AG20443 (cell line): Measurements from ENCODE around the gene LYST.
A peak's percentile ranks its signal among the peaks of the same experiment; 100 is the strongest.

ENCODE experiments used
- DNase-seq: peaks from one replicate; pipeline ENCODE4 v3.0.0; 2012; ENCODE audit warnings: low spot score, mixed read lengths

The LYST gene

DNA sequence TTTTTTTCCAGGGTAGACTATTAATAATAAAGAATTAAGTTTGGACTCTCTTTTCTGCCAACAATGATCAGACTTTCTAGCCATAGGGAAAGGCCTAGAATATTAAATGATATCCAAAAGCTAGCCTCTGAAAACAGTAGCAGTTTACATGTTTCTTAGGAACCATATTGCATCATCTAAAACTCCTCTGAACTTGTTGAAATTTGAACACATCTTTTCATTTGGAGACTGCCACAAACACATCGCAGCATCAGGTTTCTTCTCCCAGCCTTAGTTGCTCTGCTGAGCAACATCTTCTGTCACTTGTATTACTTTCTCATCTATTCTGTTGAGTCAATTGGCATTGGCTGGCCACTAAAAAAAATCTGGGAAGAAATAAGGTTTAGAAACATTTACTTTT lies 153.9 kb downstream of the LYST start:
- DNase-seq, result no peak

DNA sequence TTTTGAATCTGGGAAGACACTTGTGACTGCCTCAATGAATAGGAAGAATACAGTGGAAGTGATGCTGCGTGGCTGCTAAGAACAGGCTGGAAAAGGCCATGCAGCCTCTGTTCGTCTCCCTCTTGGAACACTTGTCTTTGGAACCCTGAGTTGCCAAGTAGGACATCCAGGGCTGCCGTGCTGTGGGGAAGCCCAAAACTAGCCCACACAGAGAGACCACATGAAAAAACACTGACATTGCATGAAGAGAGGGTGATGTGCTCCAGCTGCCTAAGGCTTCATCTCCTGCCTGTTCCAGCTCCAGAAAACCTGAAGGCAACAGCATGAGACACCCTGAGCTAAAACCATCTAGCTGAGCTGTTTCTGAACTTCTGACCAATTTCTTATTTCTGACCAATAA lies 156.0 kb downstream of the LYST start:
- DNase-seq, result no peak

DNA sequence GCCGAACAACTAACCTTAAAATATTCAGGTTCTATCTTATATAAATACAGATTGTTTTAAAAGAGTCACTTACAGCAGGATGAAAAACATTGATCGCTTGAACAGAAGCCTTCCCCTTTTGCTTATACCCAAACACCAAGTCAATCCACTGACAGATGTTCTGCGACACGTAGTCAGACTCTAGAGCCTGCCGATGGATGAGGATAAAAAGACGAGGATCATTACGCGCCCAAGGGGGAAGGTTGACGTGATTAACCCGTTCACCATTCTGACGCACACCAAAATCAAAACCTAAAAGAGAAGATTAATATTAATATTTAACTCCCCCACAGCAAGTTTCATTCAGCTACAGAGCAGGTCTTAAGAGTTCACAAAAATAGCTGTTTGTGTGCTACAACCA lies 157.7 kb downstream of the LYST start:
- no peak for DNase-seq

DNA sequence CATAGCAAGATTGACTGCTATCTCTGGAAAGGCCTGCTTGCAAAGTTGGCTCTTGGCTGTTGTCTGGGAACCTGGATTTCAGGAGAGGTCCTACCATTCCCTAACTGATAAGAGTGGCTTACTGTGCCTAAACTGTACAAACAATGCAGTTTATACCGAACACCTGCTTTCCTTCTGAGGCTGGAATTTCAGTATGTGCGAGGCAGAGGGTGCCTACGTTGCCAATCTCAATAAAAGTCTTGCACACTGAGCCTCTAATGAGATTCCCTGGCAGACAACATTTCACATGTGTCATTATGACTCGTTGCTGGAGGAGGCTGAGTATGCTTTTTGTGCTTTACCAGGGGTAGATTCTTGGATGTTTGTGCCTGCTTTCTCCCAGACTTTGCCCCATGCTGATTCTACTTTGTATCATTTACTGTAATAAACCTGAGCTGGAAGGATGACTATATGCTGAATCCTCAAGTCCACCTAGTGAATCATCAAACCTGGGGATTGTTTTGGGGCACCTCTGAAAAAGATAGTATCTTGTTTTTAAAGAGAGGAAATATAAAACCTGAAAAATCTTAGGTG lies 158.2 kb downstream of the LYST start:
- DNase-seq, result peak; percentile 29

DNA sequence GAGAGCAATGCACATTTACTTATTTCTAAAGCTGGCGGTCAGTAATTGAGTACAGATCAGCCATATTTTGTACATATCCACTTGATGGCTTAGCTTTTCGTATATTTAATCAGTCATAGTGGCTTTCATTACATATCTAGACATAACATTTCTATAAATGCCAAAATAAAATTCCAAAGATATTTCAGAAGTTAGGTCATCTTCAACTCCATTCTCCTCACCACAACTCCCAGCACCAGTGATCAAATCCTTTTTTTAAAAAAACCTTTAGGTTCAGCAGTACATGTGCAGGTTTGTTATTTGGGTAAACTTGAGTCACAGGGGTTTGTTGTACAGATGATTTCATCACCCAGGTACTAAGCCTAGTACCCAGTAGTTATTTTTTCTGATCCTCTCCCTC lies 163.2 kb downstream of the LYST start:
- peak; percentile 38 for DNase-seq

DNA sequence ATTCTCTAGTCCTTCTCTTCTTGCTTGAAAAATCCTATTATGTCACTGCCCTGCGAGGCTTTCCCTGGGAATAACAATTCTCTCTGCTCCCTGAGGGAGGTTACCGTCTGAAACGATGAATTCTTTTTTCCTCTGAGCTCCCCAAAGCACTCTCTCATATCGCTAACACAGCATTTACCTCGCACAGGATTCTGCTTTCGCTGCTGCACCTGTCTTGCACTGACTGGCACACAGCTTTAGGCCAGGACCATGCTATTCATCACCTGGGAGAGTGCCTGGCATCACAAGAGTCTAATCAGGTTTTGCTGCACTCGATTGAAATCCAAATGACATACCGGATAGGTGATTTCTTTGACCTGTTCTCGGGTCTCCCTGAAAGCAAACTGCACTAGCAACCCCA lies 164.3 kb downstream of the LYST start:
- no peak for DNase-seq

DNA sequence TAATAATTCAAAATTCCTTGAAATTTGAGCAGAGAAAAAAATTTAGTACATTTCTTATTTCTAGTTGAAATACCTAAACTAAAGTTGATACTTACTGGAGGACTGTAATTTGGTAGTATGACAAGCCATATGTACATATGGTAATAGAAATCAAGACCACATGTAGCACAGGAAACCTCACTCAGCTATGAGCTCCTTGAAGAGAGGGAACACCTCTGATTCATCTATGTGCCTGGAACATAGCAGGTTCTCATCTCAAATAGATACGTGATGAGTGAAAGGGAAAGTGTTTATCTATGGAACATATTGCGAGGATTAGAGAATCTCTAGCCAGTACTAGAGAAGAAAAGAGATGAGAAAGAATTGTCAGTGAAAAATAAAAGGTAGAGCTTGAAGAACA lies 169.2 kb downstream of the LYST start:
- DNase-seq, result no peak

DNA sequence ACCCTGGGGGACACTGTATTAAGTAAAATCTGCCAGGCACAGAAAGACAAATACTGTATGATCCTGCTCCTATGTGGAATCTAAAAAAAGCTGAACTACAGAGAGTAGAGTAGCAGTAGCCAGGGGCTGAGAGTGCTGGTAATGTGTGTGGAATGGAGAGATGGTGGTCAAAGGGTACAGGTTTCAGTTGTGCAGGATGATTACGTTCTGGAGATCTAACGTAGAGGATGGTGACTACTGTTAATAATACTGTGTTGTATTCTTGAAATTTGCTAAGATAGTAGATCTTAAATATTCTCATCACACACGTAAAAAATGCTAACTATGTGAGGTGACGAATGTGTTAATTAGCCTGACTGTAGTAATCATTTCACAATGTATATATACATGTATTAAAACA lies 177.3 kb downstream of the LYST start:
- DNase-seq, result no peak

DNA sequence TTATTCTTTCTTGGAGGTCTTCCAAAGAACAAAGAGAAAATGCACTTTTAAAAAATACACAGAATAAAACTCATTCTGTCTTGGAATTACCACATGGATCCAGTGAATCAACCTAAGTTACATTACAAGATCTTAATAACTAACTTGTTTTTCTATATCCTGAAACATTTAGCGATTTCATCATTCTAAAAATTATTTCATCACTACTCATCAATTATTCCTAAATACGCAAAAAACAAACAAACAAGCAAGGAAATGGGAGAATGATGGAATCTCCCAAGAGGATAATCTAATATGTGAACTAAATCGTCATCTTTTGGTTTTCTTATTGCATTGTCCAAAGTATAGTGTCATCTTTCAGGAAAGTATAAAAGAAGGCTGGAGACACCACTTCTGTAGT lies 178.6 kb downstream of the LYST start:
- DNase-seq, result no peak

DNA sequence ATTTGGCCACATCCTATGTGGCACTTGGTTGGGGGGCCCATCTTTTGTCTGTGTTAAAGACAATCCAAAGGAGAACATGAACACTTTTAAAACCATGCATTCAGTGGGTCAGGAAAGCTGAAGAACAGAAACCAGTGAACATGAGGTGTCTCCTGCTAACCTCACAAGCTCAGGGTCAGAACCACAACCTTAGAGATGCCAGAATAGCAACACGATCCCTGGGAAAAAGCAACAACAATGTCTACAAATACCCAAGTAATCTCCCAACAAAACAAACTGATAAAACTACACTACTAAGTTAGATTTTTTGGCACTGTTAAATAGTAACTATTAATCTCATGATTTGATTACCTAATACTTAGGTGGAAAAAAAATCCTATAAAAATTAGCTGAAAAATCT lies 183.1 kb downstream of the LYST start:
- no peak for DNase-seq

DNA sequence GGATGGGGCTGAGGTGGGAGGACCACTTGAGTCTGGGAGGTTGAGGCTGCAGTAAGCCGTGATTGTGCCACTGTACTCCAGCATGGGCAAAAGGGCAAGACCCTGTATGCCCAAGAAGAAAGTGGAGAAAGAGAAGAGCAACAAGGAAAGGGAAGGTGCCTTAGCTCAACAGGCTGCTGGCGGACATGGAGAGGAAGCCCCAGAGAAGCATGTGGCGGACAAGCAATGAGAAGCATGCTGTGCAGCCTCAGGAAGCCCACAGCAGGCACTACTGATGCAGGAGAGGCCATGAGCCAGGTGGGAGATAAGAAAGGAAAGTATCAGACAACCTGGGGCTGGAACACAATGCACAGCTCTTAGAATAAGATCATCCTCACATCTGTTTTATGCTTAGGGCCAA lies 184.5 kb downstream of the LYST start:
- DNase-seq, result no peak

DNA sequence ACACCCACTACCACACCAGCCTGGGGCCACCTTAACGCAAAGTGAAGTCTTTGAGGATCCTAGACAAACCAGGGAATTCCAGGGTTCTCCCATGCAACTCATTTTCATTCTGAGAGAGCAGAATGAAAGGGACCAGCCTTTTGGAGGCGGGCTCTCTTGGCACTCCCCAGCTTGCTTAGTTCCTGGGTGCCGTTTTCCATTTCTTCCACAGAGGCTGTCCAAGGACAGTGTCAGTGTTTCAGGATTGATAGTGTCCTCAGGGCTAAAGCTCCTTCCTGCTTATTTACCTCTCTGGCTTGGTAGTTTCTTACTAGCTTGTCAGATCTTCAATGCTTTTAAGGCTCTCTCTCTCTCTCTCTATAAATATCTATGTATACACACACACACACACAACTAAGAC lies 187.1 kb downstream of the LYST start:
- DNase-seq, result no peak

DNA sequence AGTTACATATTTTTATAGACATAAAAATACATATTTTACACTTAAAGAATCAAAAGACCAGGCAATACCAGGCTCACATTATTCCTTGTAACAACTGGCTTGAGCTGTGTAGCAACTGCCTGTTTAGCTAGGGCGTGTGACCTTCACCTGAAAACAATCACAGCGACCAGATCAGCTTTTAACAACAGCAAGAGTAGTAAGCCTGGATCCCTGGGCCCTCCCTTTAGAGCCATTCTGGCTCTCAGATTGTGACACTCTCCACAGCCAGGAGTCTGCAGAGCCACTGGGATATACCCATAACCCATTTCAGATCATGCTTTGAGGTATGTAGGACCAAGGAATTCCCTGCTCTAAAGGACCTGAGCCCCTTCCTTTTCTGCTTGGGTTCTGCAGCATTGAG lies 187.7 kb downstream of the LYST start:
- DNase-seq, result no peak

DNA sequence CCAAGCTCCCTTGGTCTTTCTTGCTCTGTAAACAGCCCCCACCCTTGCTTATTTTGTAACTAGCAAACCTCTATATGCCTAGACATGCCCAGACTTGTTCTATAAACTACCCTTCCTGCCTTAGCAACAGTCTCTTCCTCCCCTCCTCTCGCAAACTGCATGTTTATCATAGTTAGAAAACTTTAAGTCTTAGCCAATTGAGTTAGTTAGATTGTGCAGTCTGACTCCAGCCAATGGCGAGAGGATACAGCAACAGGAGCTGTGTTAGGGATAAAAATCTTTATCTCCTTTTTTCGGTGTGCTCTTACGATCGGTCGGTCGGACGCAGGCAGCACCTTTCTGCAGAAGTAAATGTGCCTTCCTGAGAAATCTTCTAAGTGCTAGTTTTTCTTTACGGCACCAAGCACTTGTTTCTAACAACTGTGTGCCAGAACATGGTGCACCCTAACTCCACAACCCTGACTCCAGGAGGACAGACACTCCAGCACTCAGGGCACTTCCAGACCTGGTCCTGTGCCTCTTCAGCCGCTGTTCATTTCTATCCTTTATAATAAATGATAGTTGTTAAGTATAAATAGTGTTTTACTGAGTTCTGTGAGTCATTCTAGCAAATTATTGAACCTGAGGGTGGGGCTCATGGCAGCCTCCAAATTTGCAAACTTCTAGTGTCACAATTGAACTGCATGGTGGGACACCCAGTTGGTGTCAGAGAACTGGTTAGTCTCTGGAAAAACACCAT lies 191.4 kb downstream of the LYST start:
- no peak for DNase-seq

DNA sequence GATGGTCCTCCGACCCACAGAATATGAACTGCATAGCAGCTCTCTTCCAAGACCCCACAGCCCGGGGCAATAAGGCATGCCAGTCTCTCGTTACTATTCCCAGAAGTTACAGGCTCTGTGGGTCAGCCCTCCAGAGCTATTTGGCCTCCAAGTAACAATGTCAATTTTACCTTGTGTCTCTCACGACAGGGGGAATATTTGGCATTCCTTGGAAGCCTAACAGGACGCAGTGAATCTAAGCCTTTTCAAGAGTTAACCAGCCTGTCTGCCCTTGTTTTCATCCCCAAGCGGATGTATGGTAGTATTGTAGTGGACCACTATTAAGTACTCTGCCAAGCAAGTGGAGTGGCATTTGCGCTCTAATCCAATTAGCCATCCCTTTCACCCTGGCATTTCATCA lies 192.7 kb downstream of the LYST start:
- no peak for DNase-seq

DNA sequence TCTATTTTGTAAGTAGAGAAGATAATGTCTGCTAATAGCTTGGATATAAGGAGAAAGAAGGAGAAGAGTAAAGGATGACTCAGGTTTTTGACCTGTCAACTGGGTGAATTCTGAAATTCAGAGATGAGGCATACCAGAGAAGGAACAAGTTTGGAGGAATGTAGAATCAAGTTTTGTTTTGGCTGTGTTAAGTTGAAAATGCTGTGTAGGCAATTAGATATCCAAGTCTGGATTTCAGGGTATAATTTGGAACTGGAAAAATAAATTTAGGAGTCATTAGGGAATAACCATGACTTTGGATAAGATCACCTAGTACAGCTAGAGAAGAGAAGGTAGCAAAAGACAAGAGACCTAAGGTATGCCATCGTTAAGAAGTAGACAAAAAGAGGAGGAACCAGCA lies 194.7 kb downstream of the LYST start:
- no peak for DNase-seq

DNA sequence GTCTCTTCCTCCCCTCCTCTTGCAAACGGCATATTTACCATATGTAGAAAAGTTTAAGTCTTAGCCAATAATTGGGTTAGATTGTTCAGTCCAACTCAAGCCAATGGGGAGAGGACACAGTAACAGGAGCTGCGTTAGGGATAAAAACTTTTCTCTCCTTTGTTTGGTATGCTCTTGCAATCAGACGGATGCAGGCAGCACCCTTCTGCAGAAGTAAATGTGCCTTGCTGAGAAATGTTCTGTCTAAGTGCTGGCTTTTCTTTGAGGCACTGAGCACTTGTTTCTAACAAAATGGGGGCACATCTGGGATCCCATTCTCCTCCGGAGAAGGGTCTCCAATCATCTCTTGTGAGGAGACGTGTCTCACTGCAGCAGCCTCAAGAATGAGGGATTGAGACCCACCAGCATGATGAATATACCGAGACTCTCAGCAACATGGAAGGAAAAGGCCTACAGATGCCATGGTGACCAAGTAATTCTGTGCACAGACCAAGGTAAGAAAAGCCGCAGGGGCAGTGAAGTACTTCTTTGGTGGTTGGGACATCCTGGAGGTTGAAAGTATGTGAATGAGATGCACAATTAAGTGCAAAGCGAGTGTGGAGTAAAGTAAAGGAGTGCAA lies 196.4 kb downstream of the LYST start:
- DNase-seq, result no peak

DNA sequence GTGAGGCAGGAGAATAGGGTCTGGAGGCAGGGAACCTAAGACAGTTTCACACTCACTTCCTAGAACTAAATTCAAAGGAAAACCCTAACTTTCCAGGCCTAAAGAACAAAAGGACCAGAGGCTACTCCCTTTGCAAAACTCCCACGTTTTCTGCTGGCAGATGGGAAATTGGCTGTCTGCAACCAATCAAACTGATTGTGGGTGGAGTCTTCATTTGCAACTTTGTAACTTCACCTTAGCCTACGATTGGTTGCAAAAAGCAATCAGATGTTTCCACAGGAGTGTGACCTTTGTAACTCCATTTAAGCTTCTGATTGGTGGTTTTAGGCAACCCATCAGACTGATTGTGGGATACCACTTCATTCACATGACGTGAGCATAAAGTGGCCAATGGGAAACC lies 197.4 kb downstream of the LYST start:
- no peak for DNase-seq

DNA sequence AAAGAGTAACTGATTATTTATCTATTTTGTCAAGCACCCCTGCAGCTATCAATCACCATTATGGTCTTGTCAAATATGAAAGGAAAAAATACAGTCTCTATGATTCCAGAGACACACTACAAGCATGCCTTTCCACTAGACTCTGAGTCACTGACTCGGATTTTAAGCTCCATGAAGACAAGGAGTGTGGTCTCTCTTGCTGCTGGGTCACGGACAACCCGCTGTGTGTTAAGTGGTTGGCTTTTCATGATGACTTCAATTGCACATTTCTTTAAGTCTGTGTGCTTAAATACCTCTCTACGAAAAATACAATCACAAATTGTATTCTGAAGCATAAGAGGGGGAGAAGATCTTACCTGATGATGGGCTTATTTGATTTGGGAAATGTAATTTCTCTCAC lies 203.1 kb downstream of the LYST start:
- DNase-seq, result no peak

DNA sequence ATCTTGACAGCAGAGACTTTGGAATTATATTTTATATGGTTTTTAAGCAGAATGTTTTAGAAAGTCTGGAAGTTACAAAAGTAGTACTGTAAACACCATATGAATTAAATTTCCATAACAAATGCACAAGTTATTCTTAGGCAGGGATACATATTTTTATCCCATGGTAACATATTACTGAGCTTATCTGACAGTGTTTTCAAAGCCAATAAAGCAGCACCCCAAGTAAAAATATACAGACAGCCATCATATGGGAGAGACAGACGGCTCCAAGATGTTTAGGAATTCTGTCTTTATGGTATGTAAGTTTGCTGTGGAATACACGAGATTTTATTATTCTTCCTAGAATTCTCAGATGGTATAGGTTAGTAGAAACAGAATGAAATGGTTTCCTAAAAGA lies 205.1 kb downstream of the LYST start:
- no peak for DNase-seq

DNA sequence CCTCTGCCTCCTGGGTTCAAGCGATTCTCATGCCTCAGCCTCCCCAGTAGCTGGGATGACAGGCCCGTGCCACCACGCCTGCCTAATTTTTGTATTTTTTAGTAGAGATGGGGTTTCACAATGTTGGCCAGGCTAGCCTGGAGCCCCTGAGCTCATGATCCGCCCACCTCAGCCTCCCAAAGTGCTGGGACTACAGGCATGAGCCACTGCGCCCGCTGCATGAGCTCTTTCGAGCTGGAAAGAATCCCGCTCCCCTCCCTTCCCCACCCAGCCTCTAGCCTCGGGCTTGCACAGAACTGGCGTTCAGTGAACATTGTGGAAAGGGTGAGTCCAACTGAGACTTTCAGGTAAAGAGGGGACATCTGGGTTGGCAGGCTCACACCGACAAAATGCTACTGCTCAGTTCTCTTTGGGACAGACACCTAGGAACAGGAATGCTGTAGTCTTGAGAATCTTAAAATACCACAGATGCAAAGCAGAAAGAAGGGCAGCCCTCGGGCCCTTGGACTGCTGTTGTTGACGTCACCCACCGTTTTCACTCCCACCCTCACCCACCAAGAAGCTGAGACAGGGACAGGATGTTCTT lies 207.4 kb downstream of the LYST start:
- no peak for DNase-seq

DNA sequence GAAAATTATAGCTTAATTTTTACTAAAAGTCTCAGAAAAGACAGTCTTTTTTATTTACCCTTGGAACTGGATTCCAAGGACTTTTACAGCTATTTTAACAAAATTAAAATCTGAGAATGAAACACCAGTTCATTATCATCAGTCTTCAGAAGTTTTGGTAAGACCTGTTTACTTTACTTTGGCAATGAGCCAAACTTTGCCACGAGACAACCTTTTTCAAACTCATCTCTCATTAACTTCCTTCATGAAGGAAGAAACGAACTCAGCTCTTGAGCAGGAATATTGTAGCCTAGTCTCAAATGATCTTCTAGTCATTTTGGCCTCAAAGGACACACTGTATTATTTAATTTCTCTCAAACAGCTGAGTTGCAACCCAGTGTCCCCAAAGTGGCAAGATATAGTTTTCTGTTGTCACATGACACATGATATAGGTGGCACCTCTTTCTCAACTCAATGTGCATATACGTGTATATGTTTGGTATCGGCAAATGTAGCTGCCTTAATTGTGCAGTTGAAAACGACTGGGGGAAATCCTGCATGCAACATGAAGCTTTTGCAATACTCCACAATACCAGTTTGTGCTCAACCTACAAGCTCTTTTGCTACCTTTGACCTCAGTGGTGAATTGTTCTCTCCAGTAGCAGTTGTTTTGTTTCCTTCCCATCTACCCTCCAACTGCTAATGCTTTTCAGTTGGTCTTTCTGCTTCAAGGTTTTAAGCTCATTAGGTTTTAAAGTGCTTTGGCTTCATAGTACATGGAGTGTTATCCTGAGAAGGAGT lies 208.8 kb downstream of the LYST start:
- no peak for DNase-seq

DNA sequence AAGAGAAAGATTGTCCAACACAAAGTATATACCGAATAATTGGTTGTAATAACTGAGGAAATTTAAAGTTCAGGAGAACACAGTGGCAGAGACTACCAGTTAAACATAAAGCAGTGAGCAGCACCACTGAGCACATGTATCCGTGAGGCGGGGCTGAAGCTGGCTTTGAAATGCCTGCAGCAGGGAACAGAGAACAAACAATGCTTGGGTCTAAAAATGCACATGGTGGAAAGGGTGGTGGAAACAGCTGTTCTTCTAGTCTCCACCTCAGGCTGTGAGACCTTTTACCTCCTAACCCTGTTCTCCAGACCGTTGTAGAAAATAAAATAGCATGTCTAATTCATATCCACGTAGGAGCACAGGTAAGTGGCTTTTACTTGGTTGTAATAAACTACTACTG lies 209.4 kb downstream of the LYST start:
- no peak for DNase-seq
